ENCODE measurements around the gene RFPL2.
"Not testable (repeated sequence)": the region's sequence is repeated elsewhere in the genome, so short reads cannot be mapped to it uniquely, and the experiment has no call there.

DNA sequence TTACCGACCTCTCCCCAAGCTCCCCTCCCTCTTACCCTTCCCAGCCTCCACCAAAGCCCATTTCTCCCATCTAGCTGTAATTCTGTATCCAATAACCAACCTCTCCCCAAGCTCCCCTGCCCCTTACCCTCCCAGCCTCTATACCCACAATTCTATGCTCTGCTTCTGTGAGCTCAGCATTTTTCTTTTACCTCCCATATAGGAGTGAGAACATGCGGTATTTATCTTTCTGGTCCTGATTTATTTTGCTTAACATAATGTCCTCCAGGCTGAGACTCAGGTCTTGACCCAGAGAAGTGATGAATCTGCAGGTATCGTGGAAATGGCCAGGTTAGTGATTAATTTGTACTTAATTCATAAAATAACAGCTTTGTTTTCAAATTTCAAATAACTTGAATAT is 9.0 kb downstream of the RFPL2 start:
- TF ChIP-seq, protein P1, sequence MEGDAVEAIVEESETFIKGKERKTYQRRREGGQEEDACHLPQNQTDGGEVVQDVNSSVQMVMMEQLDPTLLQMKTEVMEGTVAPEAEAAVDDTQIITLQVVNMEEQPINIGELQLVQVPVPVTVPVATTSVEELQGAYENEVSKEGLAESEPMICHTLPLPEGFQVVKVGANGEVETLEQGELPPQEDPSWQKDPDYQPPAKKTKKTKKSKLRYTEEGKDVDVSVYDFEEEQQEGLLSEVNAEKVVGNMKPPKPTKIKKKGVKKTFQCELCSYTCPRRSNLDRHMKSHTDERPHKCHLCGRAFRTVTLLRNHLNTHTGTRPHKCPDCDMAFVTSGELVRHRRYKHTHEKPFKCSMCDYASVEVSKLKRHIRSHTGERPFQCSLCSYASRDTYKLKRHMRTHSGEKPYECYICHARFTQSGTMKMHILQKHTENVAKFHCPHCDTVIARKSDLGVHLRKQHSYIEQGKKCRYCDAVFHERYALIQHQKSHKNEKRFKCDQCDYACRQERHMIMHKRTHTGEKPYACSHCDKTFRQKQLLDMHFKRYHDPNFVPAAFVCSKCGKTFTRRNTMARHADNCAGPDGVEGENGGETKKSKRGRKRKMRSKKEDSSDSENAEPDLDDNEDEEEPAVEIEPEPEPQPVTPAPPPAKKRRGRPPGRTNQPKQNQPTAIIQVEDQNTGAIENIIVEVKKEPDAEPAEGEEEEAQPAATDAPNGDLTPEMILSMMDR (IDR thresholded peaks at IDR 0.05 in 8 of 11, conservative IDR thresholded peaks at IDR 0.05 in 3 of 11): not testable (repeated sequence)
- not testable (repeated sequence) for TF ChIP-seq POLR2A, POLR2AphosphoS5 (IDR thresholded peaks at IDR 0.05)
